GM18498 (cell line): ENCODE results near the gene RIC8A.
"Not testable (repeated sequence)": the region's sequence is repeated elsewhere in the genome, so short reads cannot be mapped to it uniquely, and the experiment has no call there.

Experiments used
- ATAC-seq: cut with Tn5 transposase; IDR thresholded peaks from one replicate; pipeline ENCODE4 v1.9.1; 2021; ENCODE audit warnings: mild to moderate bottlenecking, moderate library complexity; ENCODE audit not compliant: unreplicated experiment

The RIC8A gene

GRCh38 chr11:207208-207862 is at the start of gene RIC8A, which contains the start of gene BET1L:
TSS of gene RIC8A (plus strand) at chr11:207708. CDS start at chr11:208855, 1,147 bp downstream.
TSS of gene BET1L (minus strand) at chr11:207399. CDS start at chr11:207321, 78 bp downstream.
- peak; percentile 79 for ATAC-seq

DNA sequence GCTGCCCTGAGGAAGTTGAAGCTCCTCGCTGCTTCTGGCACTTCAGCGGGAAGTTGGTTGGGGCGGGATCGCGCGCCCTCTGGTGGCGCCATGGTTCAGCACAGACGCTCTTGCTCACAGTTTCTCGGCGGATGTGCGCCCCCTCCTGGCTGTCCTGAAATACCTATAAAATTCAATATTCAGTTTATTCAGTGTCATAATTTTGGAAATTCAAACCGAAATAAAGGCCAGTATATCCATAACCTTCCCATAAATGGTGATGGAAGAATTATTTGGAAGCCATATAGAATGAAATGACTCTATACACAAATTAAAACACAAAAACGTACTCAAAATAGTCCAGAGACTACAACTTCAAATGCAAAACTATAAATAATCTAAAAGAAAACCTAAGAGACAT is 27.3 kb upstream of the RIC8A start:
- not testable (repeated sequence) for ATAC-seq

DNA sequence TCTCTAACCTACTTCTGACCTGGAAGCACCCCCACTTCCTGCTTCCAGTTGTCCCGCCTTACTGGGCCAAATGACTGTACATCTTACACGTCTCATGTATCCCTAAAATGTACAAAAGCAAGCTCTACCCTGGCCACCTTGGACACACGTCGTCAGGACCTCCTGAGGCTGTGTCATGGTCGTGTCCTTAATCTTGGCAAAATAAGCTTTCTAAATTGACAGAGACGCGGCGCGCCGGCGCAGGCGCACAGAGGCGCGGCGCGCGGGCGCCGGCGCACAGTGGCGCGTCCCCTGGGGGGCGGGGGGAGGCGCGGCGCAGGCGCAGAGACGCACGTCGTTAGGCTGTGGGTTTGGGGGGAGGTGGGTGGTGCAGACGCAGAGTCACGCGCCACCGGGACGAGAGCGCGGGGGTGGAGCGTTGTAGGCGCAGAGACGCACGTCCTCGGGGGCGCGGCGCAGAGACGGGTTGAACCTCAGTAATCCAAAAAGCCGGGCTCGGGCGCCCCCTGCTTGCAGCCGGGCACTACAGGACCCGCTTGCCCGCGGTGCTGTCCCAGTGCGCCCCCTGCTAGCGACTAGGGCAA is 18.2 kb upstream of the RIC8A start:
- ATAC-seq: peak; percentile 23

DNA sequence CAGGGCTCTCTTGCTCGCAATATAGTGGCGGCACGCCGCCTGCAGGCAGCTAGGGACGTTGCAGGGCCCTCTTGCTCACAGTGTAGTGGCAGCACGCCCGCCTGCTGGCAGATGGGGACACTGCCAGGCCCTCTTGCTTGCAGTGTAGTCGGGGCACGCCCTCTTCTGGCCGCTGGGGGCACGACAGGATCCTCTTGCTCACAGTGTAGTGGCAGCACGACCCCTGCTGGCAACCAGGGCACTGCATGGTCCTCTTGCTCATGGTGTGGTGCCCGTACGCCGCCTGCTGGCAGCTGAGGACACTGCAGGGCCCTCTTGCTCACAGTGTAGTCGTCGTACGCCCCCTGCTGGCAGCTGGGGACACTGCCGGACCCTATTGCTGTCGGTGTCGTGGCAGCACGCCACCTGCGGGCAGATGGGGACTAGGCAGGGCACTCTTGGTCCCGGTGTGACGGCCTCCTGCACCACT is 17.6 kb upstream of the RIC8A start:
- peak; percentile 80 for ATAC-seq

GRCh38 chr11:190546-190945 is 17.0 kb upstream of the RIC8A start:
- ATAC-seq: not testable (repeated sequence)

DNA sequence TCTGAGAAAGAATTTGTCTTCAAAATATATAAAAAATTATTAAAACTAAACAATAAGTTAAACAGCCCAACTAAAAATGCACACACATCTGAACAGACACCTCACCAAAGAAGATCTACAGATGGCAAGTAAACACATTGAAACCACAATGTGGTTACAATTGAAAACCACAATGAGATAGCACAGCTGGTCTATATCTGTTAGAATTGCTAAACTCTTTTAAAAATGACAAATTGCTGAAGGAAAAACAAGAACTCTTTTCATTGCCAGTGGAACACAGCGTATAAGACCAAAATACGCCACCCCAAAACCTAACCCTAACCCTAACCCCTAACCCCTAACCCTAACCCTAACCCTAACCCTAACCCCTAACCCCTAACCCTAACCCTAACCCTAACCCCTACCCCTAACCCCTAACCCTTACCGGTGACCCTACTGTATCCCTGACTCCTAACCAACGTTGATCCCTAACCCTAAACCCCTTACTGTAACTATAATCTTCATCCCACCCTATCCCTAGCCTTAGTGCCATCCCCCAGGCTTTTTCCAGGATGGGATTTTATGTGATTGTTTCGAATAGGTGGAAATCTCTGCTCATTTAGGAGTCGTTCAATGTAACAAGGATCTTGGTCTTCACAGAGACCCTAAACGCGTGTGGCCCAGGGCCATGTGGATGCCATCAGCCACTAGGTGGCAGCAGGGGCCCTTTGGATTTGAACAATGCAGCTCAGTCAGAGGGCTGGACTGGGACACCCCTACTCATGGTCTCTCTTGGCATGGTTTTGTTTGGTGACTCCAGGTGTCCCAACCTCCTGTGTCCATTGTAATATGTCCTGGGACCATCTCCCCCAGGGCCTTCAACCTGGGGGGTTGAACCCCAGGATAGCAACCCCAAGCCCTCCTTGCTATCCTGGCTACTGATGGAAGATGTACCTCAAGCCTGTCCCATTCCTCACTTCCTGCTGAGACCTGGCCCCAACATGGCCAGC is 15.7 kb upstream of the RIC8A start:
- not testable (repeated sequence) for ATAC-seq

GRCh38 chr11:192674-193128 is 14.8 kb upstream of the RIC8A start, which contains the start of gene SCGB1C1:
TSS of gene SCGB1C1 (plus strand) at chr11:193078. CDS start at chr11:193100, 22 bp downstream.
- not testable (repeated sequence) for ATAC-seq

DNA sequence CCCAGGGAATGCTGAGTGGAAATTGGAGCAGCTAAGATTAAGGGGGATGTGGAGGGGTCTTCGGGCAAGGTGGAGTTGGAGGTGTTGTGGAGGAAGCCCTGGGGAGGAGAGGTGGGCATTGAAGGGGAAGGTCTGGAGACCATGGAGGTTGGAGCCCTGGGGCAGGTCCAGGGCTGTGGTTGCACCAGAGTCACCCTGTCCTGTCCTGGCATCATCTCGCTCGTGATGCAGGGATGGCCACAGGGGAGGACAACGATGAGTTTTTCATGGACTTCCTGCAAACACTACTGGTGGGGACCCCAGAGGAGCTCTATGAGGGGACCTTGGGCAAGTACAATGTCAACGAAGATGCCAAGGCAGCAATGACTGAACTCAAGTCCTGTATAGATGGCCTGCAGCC is 14.0 kb upstream of the RIC8A start:
- not testable (repeated sequence) for ATAC-seq

DNA sequence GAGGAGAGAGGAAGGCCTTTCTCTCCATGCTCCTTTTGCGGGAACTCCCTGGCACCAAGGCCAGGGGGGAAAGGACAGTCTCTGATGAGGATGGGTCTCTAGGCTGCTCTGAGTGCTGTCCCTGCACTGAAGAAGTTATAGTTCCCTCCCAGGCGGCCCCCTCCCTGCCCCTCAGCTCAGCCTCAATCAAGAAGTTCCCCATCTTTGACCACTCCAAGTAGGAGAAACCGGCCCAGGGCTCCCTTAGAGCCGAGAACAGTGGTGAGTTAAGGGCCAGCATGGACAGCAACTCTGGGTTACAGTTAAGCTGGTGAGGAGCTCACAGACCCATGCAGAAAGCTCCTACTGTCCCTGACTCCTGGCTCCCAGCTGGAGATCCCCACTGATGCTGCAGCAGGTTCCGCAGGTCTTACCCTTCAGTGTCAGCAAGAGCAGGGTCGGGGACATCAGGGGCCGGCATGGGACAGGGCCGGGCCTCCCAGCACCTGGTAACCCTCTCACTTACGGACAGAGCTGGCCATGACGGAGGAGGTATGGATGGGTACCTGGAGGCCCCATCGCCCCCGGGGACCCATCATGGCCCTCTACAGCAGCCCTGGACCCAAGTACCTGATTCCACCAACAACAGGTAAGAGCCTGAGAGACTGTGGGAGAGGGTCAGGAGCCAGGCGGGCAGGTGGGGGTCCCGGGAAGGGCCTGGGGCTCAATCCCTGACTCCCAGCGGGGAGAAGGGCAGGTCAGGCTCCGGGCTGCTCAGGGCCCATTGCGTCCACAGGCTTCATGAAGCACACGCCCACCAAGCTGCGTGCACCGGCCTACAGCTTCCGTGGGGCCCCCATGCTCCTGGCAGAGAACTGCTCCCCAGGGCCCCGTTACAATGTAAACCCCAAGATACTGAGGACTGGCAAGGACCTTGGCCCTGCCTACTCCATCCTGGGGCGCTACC is 10.4 kb upstream of the RIC8A start:
- ATAC-seq: no peak

DNA sequence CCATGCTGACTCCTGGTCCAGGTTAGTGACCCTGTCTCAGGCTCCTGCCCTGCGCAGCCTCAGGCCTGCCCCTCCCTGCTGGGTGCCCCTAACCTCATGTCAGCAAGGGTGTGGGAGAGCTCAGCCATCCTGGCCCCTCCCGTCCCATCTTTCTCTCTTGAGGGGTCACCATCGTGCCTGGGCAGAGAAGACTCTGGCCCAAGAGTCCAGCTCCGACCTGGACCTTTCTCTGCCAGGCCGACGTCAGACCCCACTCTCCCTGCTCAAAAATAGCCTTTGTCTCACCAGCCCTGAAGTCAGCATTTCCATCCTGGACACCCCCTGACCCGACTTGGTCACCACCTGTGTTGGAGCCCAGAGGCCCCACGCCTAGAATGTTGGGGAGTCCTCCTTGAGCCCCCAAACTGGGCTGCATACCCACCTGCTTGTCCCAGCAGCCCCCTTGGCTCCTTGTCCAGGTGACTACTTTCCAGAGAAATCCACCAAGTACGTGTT is 9.7 kb upstream of the RIC8A start:
- no peak for ATAC-seq

- no peak for ATAC-seq
Observed at GRCh38 chr11:198236-198806, 9.2 kb upstream of the RIC8A start.

DNA sequence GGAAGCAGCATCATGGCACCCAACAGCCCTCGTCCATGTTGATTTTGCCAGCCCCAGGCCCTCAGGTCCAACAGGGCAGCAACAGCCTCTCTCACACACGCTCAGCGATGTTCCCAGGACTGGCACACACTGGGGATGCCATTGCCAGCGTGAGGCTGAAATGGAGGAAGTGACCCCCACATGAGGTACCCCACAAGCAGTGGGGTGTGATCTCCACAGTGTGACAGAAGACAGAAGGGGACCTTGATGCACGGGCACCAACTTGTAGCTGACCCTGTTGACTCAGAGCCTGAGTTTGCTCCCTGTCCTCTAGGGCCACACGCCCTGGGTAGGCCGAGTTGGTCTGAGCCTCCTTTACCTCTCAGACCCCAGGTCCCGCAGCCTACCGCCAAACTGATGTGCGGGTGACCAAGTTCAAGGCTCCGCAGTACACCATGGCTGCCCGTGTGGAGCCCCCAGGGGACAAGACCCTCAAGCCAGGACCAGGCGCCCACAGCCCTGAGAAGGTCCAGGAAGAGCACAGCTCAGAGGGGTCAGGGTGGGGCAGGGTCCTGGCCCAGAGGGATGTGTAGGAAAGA is 8.4 kb upstream of the RIC8A start:
- ATAC-seq: no peak

DNA sequence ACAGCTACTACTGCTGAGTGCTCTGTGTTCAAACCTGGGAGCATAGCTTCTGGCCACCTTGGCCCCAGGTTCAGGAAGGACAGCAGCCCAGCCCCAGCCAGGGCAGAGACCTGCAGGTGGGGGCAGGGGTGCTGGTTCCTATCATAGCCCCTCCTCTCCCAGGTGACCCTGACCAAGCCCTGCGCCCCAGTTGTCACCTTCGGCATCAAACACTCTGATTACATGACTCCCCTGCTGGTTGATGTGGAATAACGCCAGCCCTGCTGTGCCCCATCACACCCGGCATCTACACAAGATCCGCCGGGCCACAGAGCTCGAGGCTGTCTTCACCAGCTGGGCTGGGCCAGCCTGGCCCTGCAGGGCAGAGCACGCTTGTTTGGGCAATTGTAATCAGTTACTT is 7.7 kb upstream of the RIC8A start:
- no peak for ATAC-seq

- no peak for ATAC-seq
Observed at GRCh38 chr11:200224-201003, 7.1 kb upstream of the RIC8A start.

GRCh38 chr11:201966-202365 is 5.5 kb upstream of the RIC8A start:
- ATAC-seq: no peak

DNA sequence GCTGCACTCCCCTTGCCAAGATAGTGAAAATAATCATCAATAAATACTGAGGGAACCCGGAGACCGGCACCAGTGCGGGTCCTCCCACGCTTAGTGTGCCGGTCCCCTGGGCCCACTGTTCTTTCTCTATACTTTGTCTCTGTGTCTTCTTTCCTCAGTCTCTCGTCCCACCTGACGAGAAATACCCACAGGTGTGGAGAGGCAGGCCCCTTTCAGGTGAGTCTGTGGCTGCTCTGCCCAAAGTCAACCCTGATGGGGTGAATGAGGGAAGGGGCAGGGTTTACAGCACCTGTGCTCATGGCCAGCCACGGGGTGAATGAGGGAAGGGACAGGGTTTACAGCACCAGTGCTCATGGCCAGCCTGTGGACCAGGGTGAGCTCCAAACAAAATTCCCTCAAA is 5.0 kb upstream of the RIC8A start:
- ATAC-seq: no peak

- ATAC-seq: no peak
Observed at GRCh38 chr11:203056-203944, 4.2 kb upstream of the RIC8A start.
